ENCODE data around the gene RAE1. TPM values are rescaled to one million over a fixed set of nuclear protein-coding genes. Genes with fewer than 3 reads are reported as not detected.

The RAE1 gene
- total and polyA plus RNA-seq, 2 of the 4 experiments (the other 2 are of a cell fraction) = 32.8 to 80.5 TPM

DNA sequence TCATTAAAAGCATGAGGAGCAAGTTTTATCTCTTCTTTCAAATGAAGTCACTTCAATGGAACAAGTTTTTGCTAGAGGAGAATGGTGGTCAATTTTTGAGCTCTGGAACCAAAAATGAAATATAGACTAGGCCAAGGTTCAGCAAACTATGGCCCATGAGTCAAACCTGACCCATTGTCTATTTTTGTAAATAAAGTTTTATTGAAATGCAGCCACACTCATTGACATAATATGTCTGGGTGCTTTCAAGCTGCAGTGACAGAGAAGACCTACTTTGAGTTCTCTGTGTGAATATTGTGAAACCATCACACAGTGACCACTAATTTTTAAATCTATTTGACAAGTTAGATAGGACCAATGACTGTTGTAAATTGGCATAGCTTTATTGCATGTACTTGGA lies 13.4 kb downstream of the RAE1 start:
- no peak overlapping the region for H2BK20ac ChIP-seq (ENCODE audit: low read depth, low read length)
- TF ChIP-seq, protein P1, sequence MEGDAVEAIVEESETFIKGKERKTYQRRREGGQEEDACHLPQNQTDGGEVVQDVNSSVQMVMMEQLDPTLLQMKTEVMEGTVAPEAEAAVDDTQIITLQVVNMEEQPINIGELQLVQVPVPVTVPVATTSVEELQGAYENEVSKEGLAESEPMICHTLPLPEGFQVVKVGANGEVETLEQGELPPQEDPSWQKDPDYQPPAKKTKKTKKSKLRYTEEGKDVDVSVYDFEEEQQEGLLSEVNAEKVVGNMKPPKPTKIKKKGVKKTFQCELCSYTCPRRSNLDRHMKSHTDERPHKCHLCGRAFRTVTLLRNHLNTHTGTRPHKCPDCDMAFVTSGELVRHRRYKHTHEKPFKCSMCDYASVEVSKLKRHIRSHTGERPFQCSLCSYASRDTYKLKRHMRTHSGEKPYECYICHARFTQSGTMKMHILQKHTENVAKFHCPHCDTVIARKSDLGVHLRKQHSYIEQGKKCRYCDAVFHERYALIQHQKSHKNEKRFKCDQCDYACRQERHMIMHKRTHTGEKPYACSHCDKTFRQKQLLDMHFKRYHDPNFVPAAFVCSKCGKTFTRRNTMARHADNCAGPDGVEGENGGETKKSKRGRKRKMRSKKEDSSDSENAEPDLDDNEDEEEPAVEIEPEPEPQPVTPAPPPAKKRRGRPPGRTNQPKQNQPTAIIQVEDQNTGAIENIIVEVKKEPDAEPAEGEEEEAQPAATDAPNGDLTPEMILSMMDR (conservative IDR thresholded peaks at IDR 0.05; ENCODE audit: low read depth, low read length) = no peak
- no peak for TF ChIP-seq CHD1 (IDR thresholded peaks at IDR 0.05; ENCODE audit: low read depth, low read length)
- TF ChIP-seq POLR2A (IDR thresholded peaks at IDR 0.05; ENCODE audit: low read depth, low read length) = no peak
- no peak for TF ChIP-seq BHLHE40 (IDR thresholded peaks at IDR 0.05; ENCODE audit: low read depth, low read length)
- TF ChIP-seq, protein P2, sequence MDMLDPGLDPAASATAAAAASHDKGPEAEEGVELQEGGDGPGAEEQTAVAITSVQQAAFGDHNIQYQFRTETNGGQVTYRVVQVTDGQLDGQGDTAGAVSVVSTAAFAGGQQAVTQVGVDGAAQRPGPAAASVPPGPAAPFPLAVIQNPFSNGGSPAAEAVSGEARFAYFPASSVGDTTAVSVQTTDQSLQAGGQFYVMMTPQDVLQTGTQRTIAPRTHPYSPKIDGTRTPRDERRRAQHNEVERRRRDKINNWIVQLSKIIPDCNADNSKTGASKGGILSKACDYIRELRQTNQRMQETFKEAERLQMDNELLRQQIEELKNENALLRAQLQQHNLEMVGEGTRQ (IDR thresholded peaks at IDR 0.05; ENCODE audit: low read depth, low read length) = no peak
- no peak for TF ChIP-seq MXI1 (IDR thresholded peaks at IDR 0.05; ENCODE audit: borderline replicate concordance, low read depth, low read length)
- peaks cover 3% of the 10 kb centered on the region for H3K4me1 ChIP-seq (ENCODE audit: control insufficient read depth, insufficient read depth, low read length)
- no peak overlapping the region for H3K4me2 ChIP-seq (ENCODE audit: low read depth, low read length)
- dilution Hi-C loops (cut with HindIII; ENCODE audit: low sequenced_read_pairs, unreplicated experiment) (no loop called here), in situ Hi-C loops (cut with MboI; ENCODE audit: low sequenced_read_pairs) (loop anchor here (25.0 kb wide), 1 partner anchor 977 kb away; the partner anchor contains the start of genes AURKA and CSTF1), intact Hi-C loops (cut with micrococcal nuclease) (no loop called here)
- no peak overlapping the region for H2BK15ac ChIP-seq (ENCODE audit: low read depth, low read length)
- ATAC-seq (ENCODE audit: low read depth) = no peak
- no peak overlapping the region for H3K27ac ChIP-seq (ENCODE audit: insufficient read depth, low read length)
- no TSS peak for BruUV-seq (replicated peaks)
- H3K9ac ChIP-seq (ENCODE audit: low read depth, low read length) = no peak overlapping the region
- no peak overlapping the region for H3K4me3 ChIP-seq (ENCODE audit: insufficient read depth, low read depth, low read length)
- no peaks in the 10 kb centered on the region for H3K9me3 ChIP-seq (ENCODE audit: control insufficient read depth, insufficient read depth, low read length)
- no peak overlapping the region for H3K23ac ChIP-seq (ENCODE audit: low read depth, low read length)
- H2BK120ac ChIP-seq (ENCODE audit: low read depth, low read length) = no peak overlapping the region
- H3K18ac ChIP-seq (ENCODE audit: low read depth, low read length) = no peak overlapping the region
- no peak overlapping the region for H4K5ac ChIP-seq (ENCODE audit: low read depth, low read length)
- no peak overlapping the region for H2AK5ac ChIP-seq (ENCODE audit: low read depth, low read length)
- H2BK5ac ChIP-seq (ENCODE audit: low read depth, low read length, poor library complexity, severe bottlenecking) = no peak overlapping the region
- no peak overlapping the region for H3K56ac ChIP-seq (ENCODE audit: extremely low read depth, insufficient read depth, low read length)
- no peak overlapping the region for H3K4ac ChIP-seq (ENCODE audit: low read depth, low read length)
- H4K8ac ChIP-seq (ENCODE audit: low read depth in 2 of 2, low read length in 2 of 2) = no peak overlapping the region
- peaks cover 5% of the 10 kb centered on the region; the same call in 1 of the 2 replicates for H3K9me1 ChIP-seq (ENCODE audit: insufficient read depth, low read length)
- H3K27me3 ChIP-seq (ENCODE audit: control insufficient read depth, insufficient read depth, low read length) = no peaks in the 10 kb centered on the region
- H3K79me1 ChIP-seq (ENCODE audit: low read depth in 1 of 2, low read length in 2 of 2) = peaks cover 26 to 30% of the 10 kb centered on the region in 2 experiments
- no peak overlapping the region for H4K91ac ChIP-seq (ENCODE audit: insufficient read depth, low read depth, low read length)
- H3K14ac ChIP-seq (replicated peaks; ENCODE audit: low read depth, low read length) = no peak overlapping the region
- peaks cover 3% of the 10 kb centered on the region; the same call in 1 of the 2 replicates for H4K20me1 ChIP-seq (ENCODE audit: insufficient read depth, low read length)
- ChIA-PET CTCF (interaction anchor here (0.8 kb wide), 1 partner anchor 14 kb away, joined by 3 read pairs; no protein-coding TSS in a partner anchor), POLR2A (ENCODE audit: unreplicated experiment) (no interaction called here)
- H2AFZ ChIP-seq (replicated peaks; ENCODE audit: low read length, poor library complexity) = no peak overlapping the region
- peaks cover 44% of the 10 kb centered on the region for H3K36me3 ChIP-seq (ENCODE audit: control insufficient read depth, insufficient read depth, low read length)
- no peak for DNase-seq
- H2AK9ac ChIP-seq (replicated peaks; ENCODE audit: low read depth, low read length, poor library complexity) = no peak overlapping the region

Measured in IMR-90 (cell line).